Common myeloid progenitor, CD34-positive (primary cell): Measurements from ENCODE around the gene MAP3K6.

Experiments used
- CTCF ChIA-PET: fragments of 350-600 bp; sonication (Branson Sonifier 250); formaldehyde crosslinking; loops from one replicate; lab custom pipeline; 2021; ENCODE audit warnings: antibody characterized with exemption; lab: Charles Lee
- POLR2A ChIA-PET: fragments of 350-600 bp; sonication (Branson Sonifier 250); formaldehyde crosslinking; loops from one replicate; lab custom pipeline; 2021; ENCODE audit warnings: antibody characterized with exemption; lab: Charles Lee
- DNase-seq, 3 donors: peaks; one replicate each; pipeline versions ENCODE4 v3.0.0 to v3.0.0-alpha.2; 2013
- H3K27ac ChIP-seq, 2 experiments: 1 replicate in 1 of 2; 2 replicates in 1 of 2; pipeline ENCODE4 v1.7.0; 2013; ENCODE audit warnings: inconsistent platforms in 2 of 2, low read length in 2 of 2, mild to moderate bottlenecking in 2 of 2, low read depth in 1 of 2, moderate library complexity in 1 of 2; ENCODE audit not compliant: severe bottlenecking in 2 of 2, insufficient read depth in 1 of 2, poor library complexity in 1 of 2
- H3K27me3 ChIP-seq, 5 experiments: replicated peaks in 2 of 5; 1 replicate in 3 of 5; 2 replicates in 2 of 5; pipeline versions ENCODE4 v1.6.1 to v1.7.0; 2013; ENCODE audit warnings: low read length in 4 of 5, mild to moderate bottlenecking in 2 of 5, moderate library complexity in 2 of 5, inconsistent platforms in 1 of 5; ENCODE audit not compliant: insufficient read depth in 5 of 5, control insufficient read depth in 4 of 5
- H3K36me3 ChIP-seq, 4 experiments: 1 replicate in 2 of 4; 2 replicates in 2 of 4; pipeline versions ENCODE4 v1.6.1 to v1.7.0; 2013; ENCODE audit warnings: low read length in 3 of 4, control low read depth in 1 of 4, mild to moderate bottlenecking in 1 of 4; ENCODE audit not compliant: control insufficient read depth in 4 of 4, insufficient read depth in 4 of 4
- H3K4me1 ChIP-seq, 4 experiments: 1 replicate in 3 of 4; 2 replicates in 1 of 4; pipeline versions ENCODE4 v1.6.1 to v1.7.1; 2013; ENCODE audit warnings: low read length in 3 of 4, mild to moderate bottlenecking in 3 of 4, control low read depth in 1 of 4, inconsistent platforms in 1 of 4, moderate library complexity in 1 of 4; ENCODE audit not compliant: control insufficient read depth in 4 of 4, insufficient read depth in 4 of 4; ENCODE audit errors: control extremely low read depth in 1 of 4
- H3K4me3 ChIP-seq, 7 experiments: 1 replicate in 4 of 7; 2 replicates in 3 of 7; pipeline versions ENCODE4 v1.5.1 to v1.7.0; 2013; ENCODE audit warnings: mild to moderate bottlenecking in 7 of 7, low read length in 6 of 7, moderate library complexity in 6 of 7, inconsistent platforms in 2 of 7, low read depth in 2 of 7, control low read depth in 1 of 7; ENCODE audit not compliant: insufficient read depth in 4 of 7, control insufficient read depth in 1 of 7; ENCODE audit errors: extremely low read depth in 1 of 7
- H3K9me3 ChIP-seq, 5 experiments: 1 replicate in 4 of 5; 2 replicates in 1 of 5; pipeline versions ENCODE4 v1.6.1 to v1.7.1; 2013; ENCODE audit warnings: low read length in 4 of 5, mild to moderate bottlenecking in 2 of 5, inconsistent platforms in 1 of 5, low read depth in 1 of 5, moderate library complexity in 1 of 5; ENCODE audit not compliant: control insufficient read depth in 4 of 5, insufficient read depth in 2 of 5; ENCODE audit errors: control extremely low read depth in 1 of 5
- WGBS: methylation state at CpG from one replicate; pipeline ENCODE4 v1.1.5; 2013; ENCODE audit not compliant: insufficient coverage; 5-methylcytosine and 5-hydroxymethylcytosine counted together

Gene MAP3K6

DNA sequence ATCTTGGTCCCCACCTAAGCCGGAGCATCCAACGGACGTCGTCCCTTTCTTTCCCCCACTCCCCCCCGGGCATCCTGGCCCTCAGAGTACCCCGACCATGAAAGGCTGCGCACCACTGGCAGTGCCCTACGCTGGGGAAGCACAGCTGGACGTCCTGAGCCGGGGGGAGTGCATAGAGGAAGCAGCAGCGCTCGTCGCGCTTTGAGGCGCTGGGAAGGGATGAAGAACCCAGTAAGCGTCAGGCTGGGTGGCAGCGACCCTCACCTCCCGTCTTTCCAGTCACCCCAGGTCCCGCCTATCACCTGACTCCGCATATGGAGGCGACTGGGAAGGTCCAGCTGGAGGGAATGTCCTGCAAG lies 5.7 kb downstream of the MAP3K6 start:
- no peaks in the 10 kb centered on the region for H3K27me3 ChIP-seq
- ChIA-PET POLR2A (no interaction called here), CTCF (interaction anchor here (1.5 to 10.3 kb wide), 4 partner anchors 17 to 34 kb away, joined by 3 to 102 read pairs (median 11); partner anchors contain the start of gene SYTL1)
- peaks cover 0 to 22% (median 1%) of the 10 kb centered on the region in 4 experiments for H3K36me3 ChIP-seq
- H3K27ac ChIP-seq, result no peak overlapping the region
- WGBS, result 43% methylated on average over 15 of the region's 21 CpGs
- peak in 2 of 3 donors; percentile 30 to 39 for DNase-seq
- peak overlapping the region in 3 of 7 experiments; percentile 34 to 74 (median 67) for H3K4me3 ChIP-seq
- H3K9me3 ChIP-seq, result no peaks in the 10 kb centered on the region
- H3K4me1 ChIP-seq, result peaks cover 3 to 48% (median 29%) of the 10 kb centered on the region in 4 experiments

- no peaks in the 10 kb centered on the region for H3K27me3 ChIP-seq
- H3K27ac ChIP-seq, result no peak overlapping the region
- H3K9me3 ChIP-seq, result no peaks in the 10 kb centered on the region
- H3K36me3 ChIP-seq, result peaks cover 0 to 26% (median 2%) of the 10 kb centered on the region in 4 experiments
- H3K4me1 ChIP-seq, result peaks cover 3 to 44% (median 28%) of the 10 kb centered on the region in 4 experiments
- WGBS, result 10% methylated on average over 52 of the region's 71 CpGs
- peak overlapping the region in 6 of 7 experiments; percentile 16 to 74 (median 58) for H3K4me3 ChIP-seq
- ChIA-PET POLR2A (no interaction called here), CTCF (interaction anchor here (1.0 to 10.3 kb wide), 7 partner anchors 8 to 38 kb away, joined by 3 to 102 read pairs (median 12); partner anchors contain the start of genes MAP3K6 and SYTL1)
- DNase-seq, result peak in 2 of 3 donors; percentile 42 to 54
Observed at GRCh38 chr1:27360159-27361043, 6.4 kb downstream of the MAP3K6 start.

GRCh38 chr1:27359822-27360158 lies 7.0 kb downstream of the MAP3K6 start:
- DNase-seq, result peak in 1 of 3 donors; percentile 13
- H3K36me3 ChIP-seq, result peaks cover 0 to 29% (median 3%) of the 10 kb centered on the region in 4 experiments
- peaks cover 0 to 39% (median 22%) of the 10 kb centered on the region in 4 experiments for H3K4me1 ChIP-seq
- 66% methylated on average over 7 of the region's 9 CpGs for WGBS
- H3K4me3 ChIP-seq, result peak overlapping the region in 5 of 7 experiments; percentile 31 to 74 (median 63)
- ChIA-PET POLR2A (no interaction called here), CTCF (interaction anchor here (1.0 to 10.3 kb wide), 7 partner anchors 8 to 38 kb away, joined by 3 to 102 read pairs (median 21); partner anchors contain the start of genes MAP3K6 and SYTL1)
- H3K27ac ChIP-seq, result no peak overlapping the region
- H3K27me3 ChIP-seq, result no peaks in the 10 kb centered on the region
- no peaks in the 10 kb centered on the region for H3K9me3 ChIP-seq

- Histone ChIP-seq H3K4me1 (peaks cover 0 to 33% (median 19%) of the 10 kb centered on the region in 4 experiments), H3K36me3 (peaks cover 0 to 29% (median 3%) of the 10 kb centered on the region in 4 experiments), H3K9me3 (no peaks in the 10 kb centered on the region), H3K4me3 (no peak overlapping the region), H3K27me3 (no peaks in the 10 kb centered on the region), H3K27ac (no peak overlapping the region)
- DNase-seq, result no peak
- ChIA-PET POLR2A (no interaction called here), CTCF (interaction anchor here (1.0 to 10.3 kb wide), 13 partner anchors 9 to 63 kb away, joined by 3 to 102 read pairs (median 16); partner anchors contain the start of genes MAP3K6 and SYTL1)
- 94% methylated on average over 5 of the region's 5 CpGs for WGBS
Observed at GRCh38 chr1:27358928-27359313, 7.8 kb downstream of the MAP3K6 start.

GRCh38 chr1:27358038-27358927 lies 8.5 kb downstream of the MAP3K6 start:
- H3K27me3 ChIP-seq, result no peaks in the 10 kb centered on the region
- POLR2A ChIA-PET, result interaction anchor here (0.6 to 1.4 kb wide), 6 partner anchors 11 to 641 kb away, joined by 3 to 5 read pairs (median 3); no protein-coding TSS in a partner anchor
- H3K36me3 ChIP-seq, result peaks cover 0 to 32% (median 6%) of the 10 kb centered on the region in 4 experiments
- 96% methylated on average over 15 of the region's 21 CpGs for WGBS
- peaks cover 0 to 33% (median 19%) of the 10 kb centered on the region in 4 experiments for H3K4me1 ChIP-seq
- H3K9me3 ChIP-seq, result no peaks in the 10 kb centered on the region
- CTCF ChIA-PET, result interaction anchor here (0.7 to 10.3 kb wide), 18 partner anchors 9 to 250 kb away, joined by 3 to 102 read pairs (median 10); partner anchors contain the start of genes MAP3K6 and SYTL1
- H3K27ac ChIP-seq, result no peak overlapping the region
- no peak overlapping the region for H3K4me3 ChIP-seq
- DNase-seq, result no peak

DNA sequence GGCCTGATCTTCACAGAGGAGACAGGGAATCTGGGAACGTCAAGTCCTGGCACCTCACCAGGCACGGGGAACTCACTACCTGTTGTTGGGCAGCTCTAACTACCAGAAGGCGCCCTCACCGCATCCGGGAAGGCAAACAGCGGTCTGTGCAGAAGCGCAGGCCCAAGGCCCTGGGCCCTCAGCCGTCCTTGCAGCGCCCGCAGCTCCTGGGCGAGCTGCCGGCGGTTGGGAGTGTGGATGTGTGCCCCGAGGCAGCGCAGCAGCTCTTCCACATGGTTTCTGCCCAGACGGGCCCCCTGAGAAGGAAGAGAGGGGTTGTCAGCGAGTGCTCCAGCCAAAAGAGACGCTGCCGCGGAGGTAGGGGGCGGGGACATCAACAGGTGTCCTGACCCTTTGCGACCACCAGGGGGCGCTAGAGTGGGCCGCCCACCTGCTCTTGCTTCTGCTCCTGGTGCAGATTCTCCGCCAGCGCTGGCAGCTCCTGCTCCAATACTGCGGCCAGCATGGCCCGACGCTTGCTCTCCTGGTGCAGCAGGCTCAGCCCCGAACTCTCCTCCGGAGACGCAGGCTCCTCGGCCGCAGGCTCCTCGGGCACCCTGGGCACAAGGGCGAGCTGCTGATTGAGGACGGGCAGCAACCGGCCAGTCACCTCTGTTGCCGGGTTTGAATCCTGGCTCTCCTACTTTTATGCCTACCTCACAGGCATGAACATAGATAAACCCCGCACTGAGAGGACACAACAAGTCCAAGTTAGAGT lies 9.3 kb downstream of the MAP3K6 start:
- POLR2A ChIA-PET, result interaction anchor here (0.6 to 1.4 kb wide), 8 partner anchors 8 to 640 kb away, joined by 3 to 5 read pairs (median 3); partner anchors contain the start of gene SYTL1
- Histone ChIP-seq H3K4me3 (peak overlapping the region in 4 of 7 experiments; percentile 19 to 73 (median 55)), H3K9me3 (no peaks in the 10 kb centered on the region), H3K27me3 (no peaks in the 10 kb centered on the region), H3K4me1 (peaks cover 0 to 33% (median 19%) of the 10 kb centered on the region in 4 experiments), H3K27ac (no peak overlapping the region), H3K36me3 (peaks cover 0 to 28% (median 7%) of the 10 kb centered on the region in 4 experiments)
- peak; percentile 75 to 85 (median 84) for DNase-seq
- 17% methylated on average over 33 of the region's 40 CpGs for WGBS
- CTCF ChIA-PET, result interaction anchor here (0.5 to 10.3 kb wide), 22 partner anchors 9 to 1024 kb away, joined by 3 to 102 read pairs (median 5); partner anchors contain the start of genes MAP3K6 and SYTL1
